Mesenchymal stem cell (in vitro differentiated cells and primary cell): ENCODE results near the gene SLC4A11.

Experiments used
- DNase-seq: peaks from one replicate; pipeline ENCODE4 v3.0.0-alpha.2; 2013
- H2AFZ ChIP-seq: one replicate; pipeline ENCODE4 v1.6.1; 2013; ENCODE audit warnings: low read depth, mild to moderate bottlenecking, control low read depth, inconsistent platforms, low read length, moderate library complexity
- H2AK5ac ChIP-seq: 2 replicates; pipeline ENCODE4 v1.6.1; 2013; ENCODE audit warnings: low read length, moderate library complexity, mild to moderate bottlenecking, inconsistent platforms; ENCODE audit not compliant: severe bottlenecking
- H2BK120ac ChIP-seq: one replicate; pipeline ENCODE4 v1.6.1; 2013; ENCODE audit warnings: low read depth, mild to moderate bottlenecking, inconsistent platforms, low read length, moderate library complexity
- H2BK12ac ChIP-seq, 2 experiments: one replicate each; pipeline ENCODE4 v1.6.1; 2013; ENCODE audit warnings: inconsistent platforms in 2 of 2, low read length in 2 of 2, mild to moderate bottlenecking in 2 of 2, moderate library complexity in 2 of 2, control low read depth in 1 of 2
- H2BK15ac ChIP-seq: one replicate; pipeline ENCODE4 v1.6.1; 2013; ENCODE audit warnings: mild to moderate bottlenecking, low read depth, inconsistent platforms; ENCODE audit not compliant: poor library complexity, severe bottlenecking
- H2BK5ac ChIP-seq: 2 replicates; pipeline ENCODE4 v1.6.1; 2013; ENCODE audit warnings: low read depth, mild to moderate bottlenecking, low read length, control low read depth, inconsistent platforms; ENCODE audit not compliant: poor library complexity, severe bottlenecking
- H3K14ac ChIP-seq, 2 experiments: one replicate each; pipeline ENCODE4 v1.6.1; 2013; ENCODE audit warnings: inconsistent platforms in 2 of 2, low read length in 2 of 2, control low read depth in 1 of 2, mild to moderate bottlenecking in 1 of 2, moderate library complexity in 1 of 2
- H3K18ac ChIP-seq, 2 experiments: one replicate each; pipeline ENCODE4 v1.6.1; 2013; ENCODE audit warnings: inconsistent platforms in 2 of 2, low read length in 2 of 2, control low read depth in 1 of 2, low read depth in 1 of 2, mild to moderate bottlenecking in 1 of 2
- H3K23ac ChIP-seq, 2 experiments: one replicate each; pipeline ENCODE4 v1.6.1; 2013; ENCODE audit warnings: inconsistent platforms in 2 of 2, low read length in 2 of 2, mild to moderate bottlenecking in 2 of 2, moderate library complexity in 2 of 2, control low read depth in 1 of 2
- H3K27ac ChIP-seq: 2 replicates; pipeline ENCODE4 v1.5.1; 2013; ENCODE audit warnings: mild to moderate bottlenecking, moderate library complexity, low read length, control low read depth, inconsistent platforms; ENCODE audit not compliant: poor library complexity, severe bottlenecking
- H3K27me3 ChIP-seq, 2 experiments: 2 replicates each; pipeline versions ENCODE4 v1.6.1 to v1.7.0; 2013; ENCODE audit warnings: low read length in 2 of 2, mild to moderate bottlenecking in 2 of 2, moderate library complexity in 2 of 2, control low read depth in 1 of 2, inconsistent platforms in 1 of 2; ENCODE audit not compliant: control insufficient read depth in 1 of 2, insufficient read depth in 1 of 2
- H3K36me3 ChIP-seq, 2 experiments: 2 replicates each; pipeline versions ENCODE4 v1.6.1 to v1.7.0; 2013; ENCODE audit warnings: low read length in 2 of 2, control low read depth in 1 of 2, inconsistent platforms in 1 of 2, low read depth in 1 of 2, mild to moderate bottlenecking in 1 of 2; ENCODE audit not compliant: insufficient read depth in 2 of 2, control insufficient read depth in 1 of 2
- H3K4ac ChIP-seq, 2 experiments: one replicate each; pipeline ENCODE4 v1.6.1; 2013; ENCODE audit warnings: inconsistent platforms in 2 of 2, low read length in 2 of 2, mild to moderate bottlenecking in 2 of 2, moderate library complexity in 2 of 2, control low read depth in 1 of 2, low read depth in 1 of 2
- H3K4me1 ChIP-seq: 2 replicates; pipeline ENCODE4 v1.6.1; 2013; ENCODE audit warnings: low read depth, low read length, control low read depth; ENCODE audit not compliant: control insufficient read depth, insufficient read depth
- H3K4me2 ChIP-seq: 2 replicates; pipeline ENCODE4 v1.6.1; 2013; ENCODE audit warnings: low read length, mild to moderate bottlenecking, inconsistent platforms; ENCODE audit not compliant: poor library complexity, severe bottlenecking
- H3K4me3 ChIP-seq, 2 experiments: 2 replicates each; pipeline versions ENCODE4 v1.5.1 to v1.7.0; 2013; ENCODE audit warnings: low read length in 2 of 2, mild to moderate bottlenecking in 2 of 2, control low read depth in 1 of 2, low read depth in 1 of 2; ENCODE audit not compliant: insufficient read depth in 1 of 2
- H3K79me1 ChIP-seq: replicated peaks from 2 replicates; pipeline ENCODE4 v1.6.1; 2013; ENCODE audit warnings: mild to moderate bottlenecking, control low read depth, low read length, inconsistent platforms; ENCODE audit not compliant: poor library complexity, severe bottlenecking
- H3K9ac ChIP-seq: 2 replicates; pipeline ENCODE4 v1.7.0; 2013; ENCODE audit warnings: mild to moderate bottlenecking, low read length, moderate library complexity
- H3K9me3 ChIP-seq: 2 replicates; pipeline ENCODE4 v1.7.0; 2013; ENCODE audit warnings: mild to moderate bottlenecking, low read length; ENCODE audit not compliant: control insufficient read depth
- H4K8ac ChIP-seq: one replicate; pipeline ENCODE4 v1.6.1; 2013; ENCODE audit warnings: inconsistent platforms, mild to moderate bottlenecking, low read length, moderate library complexity
- H4K91ac ChIP-seq: one replicate; pipeline ENCODE4 v1.6.1; 2013; ENCODE audit warnings: mild to moderate bottlenecking, low read length, inconsistent platforms
- WGBS: methylation state at CpG from one replicate; pipeline ENCODE4 v1.1.7; 2013; ENCODE audit warnings: mixed read lengths; 5-methylcytosine and 5-hydroxymethylcytosine counted together

Gene SLC4A11

DNA sequence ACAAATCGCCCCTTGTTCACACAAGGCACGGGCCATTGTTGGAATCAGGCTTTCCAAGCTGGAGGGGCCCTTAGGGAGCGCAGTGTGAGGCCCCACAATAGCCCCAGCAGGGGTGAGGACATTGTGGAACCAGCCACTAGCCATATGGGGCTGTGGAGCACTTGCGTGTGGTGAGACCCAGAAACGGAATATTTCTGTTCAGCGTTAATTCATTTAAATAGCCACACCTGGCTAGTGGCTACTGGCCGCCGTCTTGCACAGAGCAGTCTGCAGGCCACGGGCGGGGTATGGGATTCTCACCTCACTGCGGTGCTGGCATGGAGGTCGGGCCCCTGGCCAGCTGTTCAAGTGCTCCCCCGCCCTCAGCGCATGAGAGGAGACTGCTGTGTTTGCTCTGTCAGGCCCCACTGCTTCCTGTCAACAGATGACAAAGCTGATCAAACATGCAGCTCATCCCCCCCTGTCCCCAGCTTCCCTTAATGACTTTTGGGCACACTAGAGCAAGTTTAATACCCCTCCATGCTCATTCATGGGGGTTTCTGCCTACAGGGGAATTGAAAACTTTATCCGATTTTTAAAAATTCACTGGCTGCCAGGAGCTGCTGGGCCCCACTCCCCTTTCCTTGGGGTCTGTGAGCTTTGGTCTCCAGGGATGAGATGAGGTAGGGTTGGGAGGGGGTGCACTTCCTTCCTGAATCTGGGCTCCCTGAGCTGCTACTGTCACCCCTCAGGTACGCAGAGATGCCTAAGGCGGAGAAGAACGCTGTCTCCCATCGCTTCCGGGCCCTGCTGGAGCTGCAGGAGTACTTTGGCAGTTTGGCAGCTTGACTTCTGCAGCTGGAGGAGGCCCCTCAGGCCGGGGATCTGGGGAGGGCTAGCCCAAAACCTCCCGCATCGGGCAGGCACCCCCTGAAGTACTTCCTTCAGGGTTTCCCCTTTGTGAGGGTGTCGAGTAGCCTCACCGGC lies 16.1 kb downstream of the SLC4A11 start:
- Histone ChIP-seq H2BK15ac (no peak overlapping the region), H3K18ac (no peak overlapping the region), H3K27ac (peak overlapping the region; percentile 70), H3K9me3 (no peaks in the 10 kb centered on the region), H3K36me3 (peaks cover 51 to 55% of the 10 kb centered on the region in 2 experiments), H2BK12ac (no peak overlapping the region), H3K14ac (no peak overlapping the region), H3K27me3 (no peaks in the 10 kb centered on the region), H3K4me1 (peaks cover 54% of the 10 kb centered on the region), H2AFZ (no peak overlapping the region), H3K4ac (no peak overlapping the region), H4K91ac (peak overlapping the region; percentile 70), H3K79me1 (peaks cover 8% of the 10 kb centered on the region), H2BK120ac (no peak overlapping the region), H3K9ac (no peak overlapping the region), H4K8ac (no peak overlapping the region), H3K4me2 (peak overlapping the region; percentile 13), H2BK5ac (no peak overlapping the region), H3K4me3 (no peak overlapping the region), H2AK5ac (peak overlapping the region; percentile 75), H3K23ac (peak overlapping the region in 1 of 2 experiments; percentile 17)
- 78% methylated on average over 25 of the region's 25 CpGs for WGBS
- DNase-seq, result peak; percentile 18

DNA sequence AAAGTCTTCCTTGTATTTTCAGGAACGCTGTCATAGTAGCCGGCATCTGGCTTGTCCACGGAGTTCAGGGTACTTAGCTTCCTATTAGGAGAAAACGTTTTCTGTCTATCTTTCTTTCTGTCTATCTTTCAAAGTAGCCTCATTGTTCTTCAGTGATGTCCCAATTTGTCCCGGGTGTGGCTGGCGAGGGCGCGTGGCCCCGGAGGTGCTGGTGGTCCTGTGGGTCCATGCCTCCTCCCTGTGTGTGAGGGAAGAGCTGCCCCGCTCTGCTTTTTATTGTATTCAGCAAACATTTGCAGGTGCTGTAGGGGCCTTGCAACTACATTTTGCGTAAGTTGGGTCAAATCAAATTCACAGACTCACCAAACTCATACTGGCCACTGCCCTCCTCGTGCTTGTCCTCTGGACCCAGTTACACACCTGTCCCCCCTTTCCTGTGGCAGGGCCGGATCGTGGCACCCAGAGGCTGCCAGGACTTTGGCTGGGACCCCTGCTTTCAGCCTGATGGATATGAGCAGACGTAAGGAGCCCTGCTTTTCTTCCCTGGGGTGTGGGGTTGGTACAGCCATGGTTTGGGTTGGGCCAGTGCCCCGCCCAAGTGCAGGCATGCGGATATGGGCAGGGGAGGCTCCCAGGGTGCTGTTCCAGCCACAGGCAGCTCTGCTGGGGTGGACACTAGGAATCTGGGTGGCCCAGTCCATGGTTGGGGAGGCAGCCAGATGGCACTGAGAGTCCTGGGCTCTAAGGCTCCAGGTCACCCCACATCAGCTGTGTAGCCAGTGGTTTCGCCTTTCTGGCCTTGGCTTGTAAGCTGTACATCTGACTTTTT lies 17.4 kb downstream of the SLC4A11 start:
- Histone ChIP-seq H2BK15ac (no peak overlapping the region), H3K14ac (no peak overlapping the region), H3K79me1 (peaks cover 8% of the 10 kb centered on the region), H2BK12ac (no peak overlapping the region), H2AFZ (no peak overlapping the region), H3K18ac (no peak overlapping the region), H3K27me3 (no peaks in the 10 kb centered on the region), H3K23ac (no peak overlapping the region), H3K9me3 (no peaks in the 10 kb centered on the region), H3K4ac (no peak overlapping the region), H3K36me3 (peaks cover 48 to 53% of the 10 kb centered on the region in 2 experiments), H2AK5ac (peak overlapping the region; percentile 76), H3K9ac (no peak overlapping the region), H3K27ac (no peak overlapping the region), H3K4me1 (peaks cover 45% of the 10 kb centered on the region), H4K8ac (no peak overlapping the region), H2BK5ac (no peak overlapping the region), H3K4me3 (no peak overlapping the region), H4K91ac (no peak overlapping the region), H3K4me2 (no peak overlapping the region), H2BK120ac (no peak overlapping the region)
- WGBS, result 91% methylated on average over 17 of the region's 18 CpGs
- no peak for DNase-seq

DNA sequence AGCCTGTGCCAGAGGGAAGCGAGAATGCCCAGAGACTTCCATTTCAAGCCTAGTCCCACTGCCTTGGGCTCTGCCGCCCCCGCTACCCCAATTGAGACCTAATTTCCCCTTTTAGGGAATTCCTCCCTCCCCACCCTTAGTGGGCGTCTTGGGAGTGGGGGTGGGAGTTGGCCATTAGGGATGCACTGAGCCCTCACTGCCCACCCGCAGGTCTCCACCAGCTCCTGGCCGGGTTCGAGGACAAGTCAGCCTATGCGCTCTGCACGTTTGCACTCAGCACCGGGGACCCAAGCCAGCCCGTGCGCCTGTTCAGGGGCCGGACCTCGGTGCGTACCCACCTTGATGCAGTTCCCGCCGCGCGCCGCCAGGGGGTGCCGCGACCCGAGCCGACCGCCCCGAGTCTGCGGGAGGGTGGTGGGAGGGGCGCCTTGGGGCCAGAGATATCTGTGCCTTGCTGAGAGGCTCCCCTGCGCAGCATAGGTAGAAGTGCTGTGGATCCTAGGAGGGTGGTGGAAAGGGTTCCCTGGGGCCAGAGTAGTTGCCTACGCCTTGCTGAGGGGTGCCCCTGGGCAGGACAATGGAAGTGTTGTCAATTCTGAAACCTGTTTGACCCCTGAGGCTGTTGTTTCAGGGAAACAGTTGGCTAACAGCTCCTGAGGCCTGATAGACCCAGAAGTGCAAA lies 20.5 kb downstream of the SLC4A11 start:
- Histone ChIP-seq H3K27ac (no peak overlapping the region), H3K4ac (no peak overlapping the region), H2AK5ac (peak overlapping the region; percentile 81), H3K9ac (no peak overlapping the region), H4K91ac (no peak overlapping the region), H3K79me1 (peaks cover 20% of the 10 kb centered on the region), H3K9me3 (no peaks in the 10 kb centered on the region), H2BK120ac (no peak overlapping the region), H4K8ac (peak overlapping the region; percentile 74), H2BK5ac (no peak overlapping the region), H3K4me3 (no peak overlapping the region), H3K18ac (peak overlapping the region in 1 of 2 experiments; percentile 64), H3K14ac (peak overlapping the region in 1 of 2 experiments; percentile 50), H3K4me1 (peaks cover 26% of the 10 kb centered on the region), H2BK12ac (peak overlapping the region in 1 of 2 experiments; percentile 31), H3K23ac (no peak overlapping the region), H3K36me3 (peaks cover 56 to 65% of the 10 kb centered on the region in 2 experiments), H3K4me2 (peak overlapping the region; percentile 16), H2BK15ac (no peak overlapping the region), H3K27me3 (no peaks in the 10 kb centered on the region), H2AFZ (peak overlapping the region; percentile 65)
- WGBS, result 20% methylated on average over 29 of the region's 30 CpGs
- DNase-seq, result peak; percentile 54
